Measurements from ENCODE around the gene GPC6. TPM values are rescaled to one million over a fixed set of nuclear protein-coding genes. Genes with fewer than 3 reads are reported as not detected.

GPC6 gene
- total RNA-seq, 1 experiment from 2014 or later, result not detected

DNA sequence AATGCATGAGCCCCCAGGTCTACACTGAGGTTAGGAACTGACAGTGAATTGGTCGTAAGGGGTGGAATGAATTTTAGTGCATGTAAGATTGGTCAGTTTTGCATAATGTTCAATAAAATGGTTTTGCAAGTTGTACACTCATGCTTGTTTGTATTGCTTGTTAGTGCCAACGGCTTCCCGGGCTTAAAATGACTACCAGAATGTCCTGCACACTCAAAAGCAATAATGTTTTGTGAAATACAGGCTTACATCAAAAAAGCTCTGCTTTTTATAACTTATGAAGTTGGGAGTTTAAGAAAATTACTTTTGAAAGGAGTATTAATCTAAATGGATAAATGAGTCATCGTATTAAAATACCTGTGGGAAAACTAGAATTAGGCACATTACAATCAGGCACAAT is 112.9 kb downstream of the GPC6 start:
- Histone ChIP-seq H3K9me3 (ENCODE audit: insufficient read depth, low read depth) (no peaks in the 10 kb centered on the region), H3K4me2 (no peak overlapping the region), H2AFZ (no peak overlapping the region), H3K27ac (no peak overlapping the region), H3K27me3 (ENCODE audit: insufficient read depth, low read depth) (no peaks in the 10 kb centered on the region), H3K4me3 (no peak overlapping the region), H3K9me2 (ENCODE audit: insufficient read depth) (no peaks in the 10 kb centered on the region), H3F3A (ENCODE audit: insufficient read depth, low read depth) (no peaks in the 10 kb centered on the region), H3K36me3 (ENCODE audit: low read depth) (no peaks in the 10 kb centered on the region), H3K79me2 (ENCODE audit: low read depth) (no peaks in the 10 kb centered on the region), H3K4me1 (replicated peaks; ENCODE audit: insufficient read depth) (no peaks in the 10 kb centered on the region), H4K20me1 (ENCODE audit: insufficient read depth) (no peaks in the 10 kb centered on the region)
- DNase-seq, result no peak
- BruUV-seq (replicated peaks), result no TSS peak
- CTCF ChIA-PET, result no interaction called here
- POLR2A ChIA-PET (ENCODE audit: unreplicated experiment), result no interaction called here
- intact Hi-C loops (cut with micrococcal nuclease; ENCODE audit: unreplicated experiment), result no loop called here
- TF ChIP-seq CTCF (conservative IDR thresholded peaks at IDR 0.05) (no peak), EZH2 (IDR thresholded peaks at IDR 0.05; ENCODE audit: low read depth) (no peak)

GRCh38 chr13:93341517-93341916 is 114.9 kb downstream of the GPC6 start:
- no peak for DNase-seq

GRCh38 chr13:93343097-93343496 is 116.5 kb downstream of the GPC6 start:
- Histone ChIP-seq H4K20me1 (ENCODE audit: insufficient read depth) (no peaks in the 10 kb centered on the region), H3K9me2 (ENCODE audit: insufficient read depth) (no peaks in the 10 kb centered on the region), H3K4me2 (no peak overlapping the region), H3K36me3 (ENCODE audit: low read depth) (no peaks in the 10 kb centered on the region), H3K27me3 (ENCODE audit: insufficient read depth, low read depth) (no peaks in the 10 kb centered on the region), H3K4me3 (no peak overlapping the region), H3K9me3 (ENCODE audit: insufficient read depth, low read depth) (no peaks in the 10 kb centered on the region), H3K27ac (no peak overlapping the region), H3K4me1 (replicated peaks; ENCODE audit: insufficient read depth) (no peaks in the 10 kb centered on the region), H3F3A (ENCODE audit: insufficient read depth, low read depth) (no peaks in the 10 kb centered on the region), H3K79me2 (ENCODE audit: low read depth) (no peaks in the 10 kb centered on the region), H2AFZ (no peak overlapping the region)
- CTCF ChIA-PET, result no interaction called here
- POLR2A ChIA-PET (ENCODE audit: unreplicated experiment), result no interaction called here
- no peak for TF ChIP-seq CTCF (conservative IDR thresholded peaks at IDR 0.05)
- TF ChIP-seq EZH2 (IDR thresholded peaks at IDR 0.05; ENCODE audit: low read depth), result no peak
- intact Hi-C loops (cut with micrococcal nuclease; ENCODE audit: unreplicated experiment), result no loop called here
- no TSS peak for BruUV-seq (replicated peaks)
- DNase-seq, result no peak

More at GRCh38 chr13:93341517-93341916, 114.9 kb downstream of the GPC6 start:
- Histone ChIP-seq H3K79me2 (ENCODE audit: low read depth) (no peaks in the 10 kb centered on the region), H3K4me1 (replicated peaks; ENCODE audit: insufficient read depth) (no peaks in the 10 kb centered on the region), H2AFZ (no peak overlapping the region), H3K27me3 (ENCODE audit: insufficient read depth, low read depth) (no peaks in the 10 kb centered on the region), H3K9me3 (ENCODE audit: insufficient read depth, low read depth) (no peaks in the 10 kb centered on the region), H4K20me1 (ENCODE audit: insufficient read depth) (no peaks in the 10 kb centered on the region), H3K4me3 (no peak overlapping the region), H3K27ac (no peak overlapping the region), H3K36me3 (ENCODE audit: low read depth) (no peaks in the 10 kb centered on the region), H3K9me2 (ENCODE audit: insufficient read depth) (no peaks in the 10 kb centered on the region), H3K4me2 (no peak overlapping the region), H3F3A (ENCODE audit: insufficient read depth, low read depth) (no peaks in the 10 kb centered on the region)
- intact Hi-C loops (cut with micrococcal nuclease; ENCODE audit: unreplicated experiment), result no loop called here
- POLR2A ChIA-PET (ENCODE audit: unreplicated experiment), result no interaction called here
- no peak for TF ChIP-seq EZH2 (IDR thresholded peaks at IDR 0.05; ENCODE audit: low read depth)
- no peak for TF ChIP-seq CTCF (conservative IDR thresholded peaks at IDR 0.05)
- BruUV-seq (replicated peaks), result no TSS peak
- CTCF ChIA-PET, result no interaction called here
